ENCODE results near the gene EML4.

DNA sequence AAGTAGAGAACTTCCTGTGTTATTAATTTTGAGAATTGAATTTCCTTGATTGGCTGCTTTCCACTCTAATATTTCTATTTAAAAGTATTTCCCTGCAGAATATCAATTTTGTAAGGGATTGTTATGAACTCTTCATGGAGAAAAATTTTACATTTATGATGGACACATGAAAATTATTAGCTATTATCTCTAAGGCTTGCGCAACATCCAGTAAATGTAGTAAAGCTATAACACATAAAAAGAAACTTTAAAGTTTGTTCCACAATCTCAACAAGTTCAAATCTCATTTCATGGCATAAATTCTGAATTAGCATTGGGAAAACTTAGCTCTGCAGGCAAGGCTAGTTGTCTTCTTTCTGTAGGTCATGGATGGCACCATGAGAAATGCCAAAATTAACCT is 4.2 kb upstream of the EML4 start:
- TF ChIP-seq, protein P1, sequence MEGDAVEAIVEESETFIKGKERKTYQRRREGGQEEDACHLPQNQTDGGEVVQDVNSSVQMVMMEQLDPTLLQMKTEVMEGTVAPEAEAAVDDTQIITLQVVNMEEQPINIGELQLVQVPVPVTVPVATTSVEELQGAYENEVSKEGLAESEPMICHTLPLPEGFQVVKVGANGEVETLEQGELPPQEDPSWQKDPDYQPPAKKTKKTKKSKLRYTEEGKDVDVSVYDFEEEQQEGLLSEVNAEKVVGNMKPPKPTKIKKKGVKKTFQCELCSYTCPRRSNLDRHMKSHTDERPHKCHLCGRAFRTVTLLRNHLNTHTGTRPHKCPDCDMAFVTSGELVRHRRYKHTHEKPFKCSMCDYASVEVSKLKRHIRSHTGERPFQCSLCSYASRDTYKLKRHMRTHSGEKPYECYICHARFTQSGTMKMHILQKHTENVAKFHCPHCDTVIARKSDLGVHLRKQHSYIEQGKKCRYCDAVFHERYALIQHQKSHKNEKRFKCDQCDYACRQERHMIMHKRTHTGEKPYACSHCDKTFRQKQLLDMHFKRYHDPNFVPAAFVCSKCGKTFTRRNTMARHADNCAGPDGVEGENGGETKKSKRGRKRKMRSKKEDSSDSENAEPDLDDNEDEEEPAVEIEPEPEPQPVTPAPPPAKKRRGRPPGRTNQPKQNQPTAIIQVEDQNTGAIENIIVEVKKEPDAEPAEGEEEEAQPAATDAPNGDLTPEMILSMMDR (conservative IDR thresholded peaks at IDR 0.05), result no peak
- no peak for TF ChIP-seq EZH2 (IDR thresholded peaks at IDR 0.05; ENCODE audit: low read depth)
